ENCODE results near the gene PCNX2. TPM values are rescaled to one million over a fixed set of nuclear protein-coding genes. Genes with fewer than 3 reads are reported as not detected.
A peak's percentile ranks its signal among the peaks of the same experiment; 100 is the strongest.

PCNX2 gene
- total RNA-seq, 1 donor from 2014 or later: 11.3 TPM

GRCh38 chr1:232974971-232975370 lies 320.6 kb downstream of the PCNX2 start:
- no peak for ATAC-seq
- H3K9me3 ChIP-seq: peaks cover 10% of the 10 kb centered on the region
- H3K36me3 ChIP-seq: peaks cover 29% of the 10 kb centered on the region
- H3K4me1 ChIP-seq: peaks cover 22% of the 10 kb centered on the region
- no peaks in the 10 kb centered on the region for H3K27me3 ChIP-seq (ENCODE audit: low read depth)
- TF ChIP-seq CTCF (IDR thresholded peaks at IDR 0.05): no peak
- intact Hi-C loops (cut with DNase I): no loop called here
- no peak overlapping the region for H3K27ac ChIP-seq
- no peak for DNase-seq
- H3K4me3 ChIP-seq: no peak overlapping the region

- DNase-seq: no peak
- ATAC-seq: no peak
- no peak overlapping the region for H3K4me3 ChIP-seq
- intact Hi-C loops (cut with DNase I): no loop called here
- H3K27ac ChIP-seq: no peak overlapping the region
- peaks cover 10% of the 10 kb centered on the region for H3K9me3 ChIP-seq
- H3K4me1 ChIP-seq: peaks cover 17% of the 10 kb centered on the region
- H3K27me3 ChIP-seq (ENCODE audit: low read depth): no peaks in the 10 kb centered on the region
- H3K36me3 ChIP-seq: peaks cover 35% of the 10 kb centered on the region
- no peak for TF ChIP-seq CTCF (IDR thresholded peaks at IDR 0.05)
These were observed 321.6 kb downstream of the PCNX2 start for GRCh38 chr1:232973652-232974611.

- Histone ChIP-seq H3K27me3 (ENCODE audit: low read depth) (no peaks in the 10 kb centered on the region), H3K4me1 (peaks cover 22% of the 10 kb centered on the region), H3K27ac (no peak overlapping the region), H3K36me3 (peaks cover 24% of the 10 kb centered on the region), H3K4me3 (no peak overlapping the region), H3K9me3 (peaks cover 10% of the 10 kb centered on the region)
- no peak for TF ChIP-seq CTCF (IDR thresholded peaks at IDR 0.05)
- intact Hi-C loops (cut with DNase I): no loop called here
- DNase-seq (no peak), ATAC-seq (no peak)
These were observed 325.0 kb downstream of the PCNX2 start for GRCh38 chr1:232970508-232970907.

GRCh38 chr1:232969799-232970198 lies 325.7 kb downstream of the PCNX2 start:
- H3K9me3 ChIP-seq: peaks cover 10% of the 10 kb centered on the region
- no peak overlapping the region for H3K27ac ChIP-seq
- ATAC-seq (no peak), DNase-seq (no peak)
- no peaks in the 10 kb centered on the region for H3K27me3 ChIP-seq (ENCODE audit: low read depth)
- TF ChIP-seq CTCF (IDR thresholded peaks at IDR 0.05): no peak
- H3K4me1 ChIP-seq: peaks cover 19% of the 10 kb centered on the region
- no peak overlapping the region for H3K4me3 ChIP-seq
- H3K36me3 ChIP-seq: peaks cover 24% of the 10 kb centered on the region
- intact Hi-C loops (cut with DNase I): no loop called here

GRCh38 chr1:232968965-232969364 lies 326.6 kb downstream of the PCNX2 start:
- Histone ChIP-seq H3K4me3 (no peak overlapping the region), H3K9me3 (peaks cover 4% of the 10 kb centered on the region), H3K36me3 (peaks cover 24% of the 10 kb centered on the region), H3K27ac (no peak overlapping the region), H3K4me1 (peaks cover 23% of the 10 kb centered on the region), H3K27me3 (ENCODE audit: low read depth) (no peaks in the 10 kb centered on the region)
- ATAC-seq: peak; percentile 58 to 67
- no peak for TF ChIP-seq CTCF (IDR thresholded peaks at IDR 0.05)
- DNase-seq: no peak
- intact Hi-C loops (cut with DNase I): no loop called here
